ENCODE measurements around the gene H3-3A. TPM values are rescaled to one million over a fixed set of nuclear protein-coding genes. Genes with fewer than 3 reads are reported as not detected.
A peak's percentile ranks its signal among the peaks of the same experiment; 100 is the strongest.

H3-3A gene
- total RNA-seq: 100 to 1,000 TPM; 292 to 444 TPM

DNA sequence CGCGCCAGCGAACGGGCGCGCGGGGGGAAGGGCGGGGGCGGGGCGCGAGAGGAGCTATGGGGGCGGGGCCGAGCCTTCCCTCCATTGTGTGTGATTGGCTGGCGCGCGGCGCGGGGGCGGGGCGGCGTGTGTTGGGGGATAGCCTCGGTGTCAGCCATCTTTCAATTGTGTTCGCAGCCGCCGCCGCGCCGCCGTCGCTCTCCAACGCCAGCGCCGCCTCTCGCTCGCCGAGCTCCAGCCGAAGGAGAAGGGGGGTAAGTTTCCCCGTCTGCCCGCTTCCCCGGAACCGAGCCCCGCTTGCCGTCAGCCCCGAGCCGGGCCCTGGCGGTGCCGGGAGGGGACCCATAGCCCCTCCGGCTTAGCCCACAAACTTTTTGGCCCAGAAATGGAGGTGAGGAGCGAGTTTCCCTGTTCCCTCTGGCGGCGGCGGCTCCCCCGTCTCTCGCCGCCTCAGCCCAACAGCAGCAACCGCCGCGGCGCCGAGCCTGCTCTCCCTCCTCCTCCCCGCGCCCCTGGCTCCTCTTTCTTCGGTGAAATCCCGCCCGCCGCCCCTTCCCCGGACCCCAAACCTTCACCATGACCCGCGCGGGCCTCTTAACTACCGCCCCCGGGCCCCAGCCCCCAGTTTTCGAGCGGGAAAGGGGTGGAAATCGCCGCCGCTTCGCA lies at the start of gene H3-3A:
Gene H3-3A, plus strand, starts transcription at position 159 of the 666 bp plus-strand sequence. CDS start 1,636 bp downstream, outside the sequence.
- Mint-ChIP-seq H3K27ac (peak within 1 kb of the TSS; percentile 96 to 99), H3K36me3 (peaks cover 36 to 56% of the 10 kb centered on the region in 2 donors), H3K9me3 (no peaks in the 10 kb centered on the region)
- DNase-seq (ENCODE audit: low spot score in 2 of 2): peak; percentile 96 to 99
- ATAC-seq: peak; percentile 85 to 88

GRCh38 chr1:226017070-226017469 lies 45.4 kb upstream of the H3-3A start:
- Mint-ChIP-seq H3K27ac (peak overlapping the region in 1 of 2 donors; percentile 59), H3K9me3 (no peaks in the 10 kb centered on the region), H3K36me3 (no peaks in the 10 kb centered on the region)
- no peak for ATAC-seq
- DNase-seq (ENCODE audit: low spot score in 2 of 2): no peak

- H3K9me3 Mint-ChIP-seq: no peaks in the 10 kb centered on the region
- no peak for ATAC-seq
- DNase-seq (ENCODE audit: low spot score in 2 of 2): no peak
- H3K36me3 Mint-ChIP-seq: no peaks in the 10 kb centered on the region
- H3K27ac Mint-ChIP-seq: no peak overlapping the region
Measured at GRCh38 chr1:226019572-226019971, 42.9 kb upstream of the H3-3A start.

GRCh38 chr1:226021401-226021800 lies 41.1 kb upstream of the H3-3A start:
- ATAC-seq (no peak), DNase-seq (ENCODE audit: low spot score in 2 of 2) (no peak)
- no peaks in the 10 kb centered on the region for H3K9me3 Mint-ChIP-seq
- H3K36me3 Mint-ChIP-seq: no peaks in the 10 kb centered on the region
- H3K27ac Mint-ChIP-seq: no peak overlapping the region

DNA sequence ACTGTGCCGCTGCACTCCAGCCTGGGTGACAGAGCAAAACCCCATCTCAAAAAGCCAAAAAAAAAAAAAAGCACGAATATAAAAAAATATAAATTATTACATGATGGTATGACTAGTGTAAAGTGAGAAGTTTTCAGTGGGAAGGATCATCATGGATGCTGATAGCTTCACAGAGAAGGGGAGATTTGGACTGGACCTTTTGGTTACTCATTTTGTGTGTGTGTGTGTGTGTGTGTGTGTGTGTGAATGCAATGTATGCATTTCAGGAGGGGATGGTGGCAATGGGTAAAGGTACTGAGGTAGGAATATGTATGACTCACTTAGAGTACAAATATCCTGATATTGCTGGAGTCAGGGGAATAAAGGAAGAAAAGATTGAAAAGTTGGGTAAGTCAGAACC lies 40.7 kb upstream of the H3-3A start:
- Mint-ChIP-seq H3K9me3 (no peaks in the 10 kb centered on the region), H3K27ac (no peak overlapping the region), H3K36me3 (no peaks in the 10 kb centered on the region)
- ATAC-seq: no peak
- no peak for DNase-seq (ENCODE audit: low spot score in 2 of 2)

GRCh38 chr1:226023735-226024134 lies 38.8 kb upstream of the H3-3A start:
- Mint-ChIP-seq H3K36me3 (no peaks in the 10 kb centered on the region), H3K9me3 (no peaks in the 10 kb centered on the region), H3K27ac (no peak overlapping the region)
- DNase-seq (ENCODE audit: low spot score in 2 of 2): no peak
- ATAC-seq: no peak

- Mint-ChIP-seq H3K36me3 (no peaks in the 10 kb centered on the region), H3K9me3 (no peaks in the 10 kb centered on the region), H3K27ac (no peak overlapping the region)
- ATAC-seq: no peak
- DNase-seq (ENCODE audit: low spot score in 2 of 2): no peak
Measured at GRCh38 chr1:226026833-226027232, 35.7 kb upstream of the H3-3A start.

- DNase-seq (ENCODE audit: low spot score in 2 of 2): no peak
- H3K36me3 Mint-ChIP-seq: no peaks in the 10 kb centered on the region
- H3K9me3 Mint-ChIP-seq: no peaks in the 10 kb centered on the region
- no peak overlapping the region for H3K27ac Mint-ChIP-seq
- ATAC-seq: no peak
Measured at GRCh38 chr1:226027538-226028217, 34.8 kb upstream of the H3-3A start.

GRCh38 chr1:226029093-226029496 lies 33.4 kb upstream of the H3-3A start:
- no peaks in the 10 kb centered on the region for H3K9me3 Mint-ChIP-seq
- H3K27ac Mint-ChIP-seq: no peak overlapping the region
- ATAC-seq (peak in 1 of 2 donors; percentile 43), DNase-seq (ENCODE audit: low spot score in 2 of 2) (no peak)
- no peaks in the 10 kb centered on the region for H3K36me3 Mint-ChIP-seq

GRCh38 chr1:226029568-226030225 lies 32.8 kb upstream of the H3-3A start:
- Mint-ChIP-seq H3K36me3 (no peaks in the 10 kb centered on the region), H3K9me3 (no peaks in the 10 kb centered on the region), H3K27ac (no peak overlapping the region)
- no peak for DNase-seq (ENCODE audit: low spot score in 2 of 2)
- no peak for ATAC-seq

GRCh38 chr1:226033582-226033981 lies 28.9 kb upstream of the H3-3A start:
- Mint-ChIP-seq H3K9me3 (no peaks in the 10 kb centered on the region), H3K36me3 (no peaks in the 10 kb centered on the region), H3K27ac (no peak overlapping the region)
- ATAC-seq (no peak), DNase-seq (ENCODE audit: low spot score in 2 of 2) (no peak)

DNA sequence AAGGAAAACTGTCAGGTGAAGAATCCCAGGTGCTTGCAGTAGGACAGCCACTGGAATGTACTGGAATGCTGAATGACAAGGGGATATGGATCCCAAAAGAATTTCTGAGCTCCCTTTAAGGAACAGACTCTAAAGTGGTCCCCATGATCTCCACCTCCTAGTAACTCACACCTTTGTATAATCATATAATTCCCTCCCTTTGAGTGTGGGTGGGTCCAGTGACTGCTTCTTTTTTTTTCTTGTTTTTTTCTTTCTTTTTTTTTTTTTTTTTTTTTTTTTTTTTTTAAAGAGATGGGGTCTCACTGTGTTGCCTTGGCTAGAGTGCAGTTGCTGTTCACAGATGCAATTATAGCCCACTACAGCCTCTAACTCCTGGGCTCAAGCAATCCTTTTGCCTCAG lies 28.5 kb upstream of the H3-3A start:
- no peak for ATAC-seq
- H3K36me3 Mint-ChIP-seq: no peaks in the 10 kb centered on the region

GRCh38 chr1:226034482-226034881 lies 28.0 kb upstream of the H3-3A start:
- Mint-ChIP-seq H3K9me3 (no peaks in the 10 kb centered on the region), H3K27ac (no peak overlapping the region), H3K36me3 (no peaks in the 10 kb centered on the region)

More for the DNA sequence above, 28.5 kb upstream of the H3-3A start:
- no peak for DNase-seq (ENCODE audit: low spot score in 2 of 2)
- no peak overlapping the region for H3K27ac Mint-ChIP-seq
- no peaks in the 10 kb centered on the region for H3K9me3 Mint-ChIP-seq

DNA sequence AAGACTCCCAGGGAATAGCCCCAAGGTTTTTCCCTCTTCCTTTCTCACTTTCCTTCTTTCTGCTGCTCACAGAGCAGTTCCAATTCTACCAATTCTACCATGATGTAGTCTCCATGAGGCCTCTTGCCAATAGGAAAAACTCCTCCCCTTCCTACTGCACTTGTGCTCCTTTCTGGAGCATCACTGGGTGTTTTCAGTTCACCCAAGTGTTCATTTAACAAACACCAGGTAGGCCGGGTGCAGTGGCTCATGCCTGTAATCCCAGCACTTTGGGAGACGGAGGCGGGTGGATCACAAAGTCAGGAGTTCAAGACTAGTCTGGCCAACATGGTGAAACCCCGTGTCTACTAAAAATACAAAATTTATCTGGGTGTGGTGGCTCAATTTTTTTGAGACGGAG lies 26.6 kb upstream of the H3-3A start:
- ATAC-seq: no peak
- Mint-ChIP-seq H3K27ac (no peak overlapping the region), H3K36me3 (no peaks in the 10 kb centered on the region), H3K9me3 (no peaks in the 10 kb centered on the region)
- DNase-seq (ENCODE audit: low spot score in 2 of 2): no peak

More at GRCh38 chr1:226034482-226034881, 28.0 kb upstream of the H3-3A start:
- ATAC-seq (no peak), DNase-seq (ENCODE audit: low spot score in 2 of 2) (no peak)

- H3K36me3 Mint-ChIP-seq: no peaks in the 10 kb centered on the region
- H3K9me3 Mint-ChIP-seq: no peaks in the 10 kb centered on the region
- ATAC-seq: no peak
- DNase-seq (ENCODE audit: low spot score in 2 of 2): no peak
- no peak overlapping the region for H3K27ac Mint-ChIP-seq
Measured at GRCh38 chr1:226038661-226039060, 23.9 kb upstream of the H3-3A start.

- H3K27ac Mint-ChIP-seq: no peak overlapping the region
- H3K9me3 Mint-ChIP-seq: no peaks in the 10 kb centered on the region
- DNase-seq (ENCODE audit: low spot score in 2 of 2) (no peak), ATAC-seq (no peak)
- H3K36me3 Mint-ChIP-seq: peaks cover 0 to 4% of the 10 kb centered on the region in 2 donors
Measured at GRCh38 chr1:226041419-226041818, 21.1 kb upstream of the H3-3A start.

DNA sequence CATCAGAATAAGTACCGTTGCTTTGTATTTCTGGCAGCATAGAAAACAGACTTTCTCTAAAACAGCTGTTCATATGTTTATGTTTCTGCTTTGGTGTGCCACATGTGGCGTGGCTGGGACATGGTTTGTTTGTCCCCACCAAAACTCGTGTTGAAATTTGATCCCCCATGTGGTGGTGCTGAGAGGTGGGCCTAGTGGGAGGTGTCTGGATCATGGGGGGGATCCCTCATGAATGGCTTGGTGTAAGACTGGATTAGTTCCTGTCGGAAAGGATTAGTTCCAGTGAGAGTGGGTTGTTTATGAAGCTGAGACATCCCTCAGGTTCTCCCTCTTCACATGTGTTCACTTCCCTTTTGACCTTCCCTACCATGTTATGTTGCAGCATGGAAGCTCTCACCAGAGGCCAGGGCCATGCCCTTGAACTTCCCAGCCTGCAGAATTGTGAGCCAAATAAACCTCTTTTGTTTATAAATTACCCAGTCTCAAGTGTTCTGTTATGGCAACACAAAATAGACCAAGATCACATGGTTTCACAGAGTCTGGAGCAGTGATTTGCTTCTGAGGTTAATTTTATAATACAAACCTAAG lies 17.9 kb upstream of the H3-3A start:
- Mint-ChIP-seq H3K9me3 (no peaks in the 10 kb centered on the region), H3K36me3 (peaks cover 0 to 4% of the 10 kb centered on the region in 2 donors), H3K27ac (no peak overlapping the region)
- ATAC-seq (no peak), DNase-seq (ENCODE audit: low spot score in 2 of 2) (no peak)
